Measurements from ENCODE around the gene TEDC1. TPM values are rescaled to one million over a fixed set of nuclear protein-coding genes. Genes with fewer than 3 reads are reported as not detected.

Gene TEDC1
- polyA plus RNA-seq, 3 donors: 6.0 to 10.5 (median 9.3) TPM

- DNase-seq (ENCODE audit: extremely low read depth in 1 of 11, low read depth in 9 of 11, low spot score in 4 of 11): no peak
Observed at GRCh38 chr14:105491366-105491973, 424 bp downstream of the TEDC1 start.

GRCh38 chr14:105492031-105492970 is 1.3 kb downstream of the TEDC1 start:
- no peak for DNase-seq (ENCODE audit: extremely low read depth in 1 of 11, low read depth in 9 of 11, low spot score in 4 of 11)

GRCh38 chr14:105492971-105493871 is 2.2 kb downstream of the TEDC1 start:
- no peak for DNase-seq (ENCODE audit: extremely low read depth in 1 of 11, low read depth in 9 of 11, low spot score in 4 of 11)

- no peak for DNase-seq (ENCODE audit: extremely low read depth in 1 of 11, low read depth in 9 of 11, low spot score in 4 of 11)
Observed at GRCh38 chr14:105493921-105494605, 3.0 kb downstream of the TEDC1 start.

- no peak for DNase-seq (ENCODE audit: extremely low read depth in 1 of 11, low read depth in 9 of 11, low spot score in 4 of 11)
Observed at GRCh38 chr14:105494606-105494929, 3.5 kb downstream of the TEDC1 start.

GRCh38 chr14:105495101-105495989 is 4.3 kb downstream of the TEDC1 start:
- DNase-seq (ENCODE audit: extremely low read depth in 1 of 11, low read depth in 9 of 11, low spot score in 4 of 11): no peak

GRCh38 chr14:105495990-105496830 is 5.2 kb downstream of the TEDC1 start:
- no peak for DNase-seq (ENCODE audit: extremely low read depth in 1 of 11, low read depth in 9 of 11, low spot score in 4 of 11)

- DNase-seq (ENCODE audit: extremely low read depth in 1 of 11, low read depth in 9 of 11, low spot score in 4 of 11): no peak
Observed at GRCh38 chr14:105496831-105497591, 6.0 kb downstream of the TEDC1 start.

GRCh38 chr14:105497671-105498429 is 6.8 kb downstream of the TEDC1 start:
- no peak for DNase-seq (ENCODE audit: extremely low read depth in 1 of 11, low read depth in 9 of 11, low spot score in 4 of 11)

GRCh38 chr14:105498430-105499255 is 7.6 kb downstream of the TEDC1 start:
- DNase-seq (ENCODE audit: extremely low read depth in 1 of 11, low read depth in 9 of 11, low spot score in 4 of 11): no peak

- DNase-seq (ENCODE audit: extremely low read depth in 1 of 11, low read depth in 9 of 11, low spot score in 4 of 11): no peak
Observed at GRCh38 chr14:105499256-105500035, 8.4 kb downstream of the TEDC1 start.

- DNase-seq (ENCODE audit: extremely low read depth in 1 of 11, low read depth in 9 of 11, low spot score in 4 of 11): no peak
Observed at GRCh38 chr14:105500036-105500725, 9.1 kb downstream of the TEDC1 start.

- DNase-seq (ENCODE audit: extremely low read depth in 1 of 11, low read depth in 9 of 11, low spot score in 4 of 11): no peak
Observed at GRCh38 chr14:105500726-105501101, 9.7 kb downstream of the TEDC1 start.

Measured in renal cortex interstitium (tissue), 11 donors.